ENCODE data around the gene LILRA1. TPM values are rescaled to one million over a fixed set of nuclear protein-coding genes. Genes with fewer than 3 reads are reported as not detected.
"Not testable (repeated sequence)": the region's sequence is repeated elsewhere in the genome, so short reads cannot be mapped to it uniquely, and the experiment has no call there.

The LILRA1 gene
- total RNA-seq, 1 experiment from 2014 or later: not detected

DNA sequence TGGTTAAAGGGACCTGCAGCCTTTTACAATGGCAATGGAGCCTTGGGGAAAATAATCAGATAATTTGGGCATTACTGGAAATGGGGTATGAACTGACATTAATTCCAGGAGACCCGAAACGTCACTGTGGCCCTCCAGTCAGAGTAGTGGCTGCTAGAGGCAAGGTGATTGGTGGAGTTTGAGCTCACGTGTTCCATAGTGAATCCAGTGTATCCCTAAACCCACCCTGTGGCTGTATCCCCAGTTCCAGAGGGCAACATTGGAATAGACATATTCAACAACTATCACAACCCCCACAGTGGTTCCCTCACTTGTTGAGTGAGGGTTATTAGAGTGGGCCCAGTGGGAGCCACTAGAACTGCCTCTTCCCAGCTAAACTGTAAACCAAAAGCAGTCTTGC lies 23.1 kb upstream of the LILRA1 start:
- intact Hi-C loops (cut with micrococcal nuclease; ENCODE audit: unreplicated experiment): no loop called here
- no TSS peak for BruUV-seq (replicated peaks)
- no peak overlapping the region for H3K4me3 ChIP-seq (ENCODE audit: low read depth in 2 of 2, low read length in 2 of 2)
- H3K36me3 ChIP-seq (ENCODE audit: control insufficient read depth, insufficient read depth, low read length): no peaks in the 10 kb centered on the region
- POLR2A ChIA-PET: no interaction called here
- no peak for DNase-seq (ENCODE audit: low read depth, low spot score)
- no peak for ATAC-seq
- peaks cover 42% of the 10 kb centered on the region for H3K27me3 ChIP-seq (ENCODE audit: control insufficient read depth, insufficient read depth, low read length)
- H3K9me3 ChIP-seq (ENCODE audit: control insufficient read depth, insufficient read depth, low read depth, low read length): no peaks in the 10 kb centered on the region
- TF ChIP-seq SIN3A (IDR thresholded peaks at IDR 0.05; ENCODE audit: borderline replicate concordance, insufficient read depth, low read depth, low read length): no peak
- TF ChIP-seq POLR2AphosphoS5 (IDR thresholded peaks at IDR 0.05; ENCODE audit: low read depth, low read length): no peak
- TF ChIP-seq TCF7L2 (IDR thresholded peaks at IDR 0.05; ENCODE audit: low read depth, low read length): no peak
- TF ChIP-seq, protein P1, sequence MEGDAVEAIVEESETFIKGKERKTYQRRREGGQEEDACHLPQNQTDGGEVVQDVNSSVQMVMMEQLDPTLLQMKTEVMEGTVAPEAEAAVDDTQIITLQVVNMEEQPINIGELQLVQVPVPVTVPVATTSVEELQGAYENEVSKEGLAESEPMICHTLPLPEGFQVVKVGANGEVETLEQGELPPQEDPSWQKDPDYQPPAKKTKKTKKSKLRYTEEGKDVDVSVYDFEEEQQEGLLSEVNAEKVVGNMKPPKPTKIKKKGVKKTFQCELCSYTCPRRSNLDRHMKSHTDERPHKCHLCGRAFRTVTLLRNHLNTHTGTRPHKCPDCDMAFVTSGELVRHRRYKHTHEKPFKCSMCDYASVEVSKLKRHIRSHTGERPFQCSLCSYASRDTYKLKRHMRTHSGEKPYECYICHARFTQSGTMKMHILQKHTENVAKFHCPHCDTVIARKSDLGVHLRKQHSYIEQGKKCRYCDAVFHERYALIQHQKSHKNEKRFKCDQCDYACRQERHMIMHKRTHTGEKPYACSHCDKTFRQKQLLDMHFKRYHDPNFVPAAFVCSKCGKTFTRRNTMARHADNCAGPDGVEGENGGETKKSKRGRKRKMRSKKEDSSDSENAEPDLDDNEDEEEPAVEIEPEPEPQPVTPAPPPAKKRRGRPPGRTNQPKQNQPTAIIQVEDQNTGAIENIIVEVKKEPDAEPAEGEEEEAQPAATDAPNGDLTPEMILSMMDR (IDR thresholded peaks at IDR 0.05): no peak
- in situ Hi-C loops (cut with HindIII; ENCODE audit: low pct_unique_long_range_greater_than_20kb, low sequenced_read_pairs): loop anchor here (10.0 kb wide), 1 partner anchor 104 kb away; no protein-coding TSS in a partner anchor
- no peaks in the 10 kb centered on the region for H3K4me1 ChIP-seq (ENCODE audit: control insufficient read depth, insufficient read depth, low read length)
- CTCF ChIA-PET: no interaction called here
- H3K27ac ChIP-seq (ENCODE audit: low read length): no peak overlapping the region

DNA sequence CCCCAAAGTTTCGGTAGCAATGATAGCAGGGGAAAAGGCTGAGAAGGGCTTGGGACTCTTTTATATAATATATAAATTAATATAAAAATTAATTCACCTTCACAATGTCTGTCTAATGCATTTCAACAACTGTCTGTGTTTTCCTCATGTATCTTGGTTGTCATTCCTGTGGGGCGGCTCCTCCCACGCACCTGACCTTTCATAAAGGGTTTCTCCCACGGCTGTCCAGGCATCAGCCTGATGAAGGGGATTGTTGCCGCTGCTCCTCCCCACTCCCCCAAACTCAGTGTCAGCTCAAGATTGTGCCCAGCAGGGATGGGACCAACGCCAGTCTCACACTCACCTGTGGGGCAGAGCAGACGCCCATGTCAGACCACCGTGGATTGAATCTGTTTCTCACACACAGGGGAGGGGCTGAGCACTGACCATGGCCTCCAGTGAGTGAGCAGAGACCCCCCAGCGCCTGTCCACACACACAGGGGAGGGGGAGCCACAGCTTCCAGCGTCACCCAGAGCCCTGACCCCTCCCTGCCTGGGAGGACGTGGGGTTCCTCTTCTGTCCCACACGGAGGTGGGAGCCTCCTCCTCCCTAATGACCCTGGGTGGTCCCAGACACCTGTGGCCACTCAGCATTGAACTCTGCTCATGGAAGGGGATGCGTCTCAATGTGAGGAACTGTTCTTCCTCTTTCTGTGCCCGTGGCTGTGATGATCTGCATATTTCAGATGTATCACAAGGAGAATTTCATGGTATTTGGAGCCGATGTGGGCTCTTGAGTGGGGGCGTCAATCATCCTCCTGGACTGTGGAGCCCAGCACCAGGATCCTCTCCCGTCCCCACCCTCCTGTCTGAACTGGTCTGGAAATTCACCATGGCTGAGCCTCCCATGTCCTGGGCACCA lies 21.5 kb upstream of the LILRA1 start:
- H3K27me3 ChIP-seq (ENCODE audit: control insufficient read depth, insufficient read depth, low read length): peaks cover 39% of the 10 kb centered on the region
- H3K4me3 ChIP-seq (ENCODE audit: low read depth in 2 of 2, low read length in 2 of 2); intact Hi-C loops (cut with micrococcal nuclease; ENCODE audit: unreplicated experiment); H3K36me3 ChIP-seq (ENCODE audit: control insufficient read depth, insufficient read depth, low read length); POLR2A ChIA-PET; H3K27ac ChIP-seq (ENCODE audit: low read length); CTCF ChIA-PET; BruUV-seq (replicated peaks); DNase-seq (ENCODE audit: low read depth, low spot score); H3K9me3 ChIP-seq (ENCODE audit: control insufficient read depth, insufficient read depth, low read depth, low read length); H3K4me1 ChIP-seq (ENCODE audit: control insufficient read depth, insufficient read depth, low read length); ATAC-seq: not testable (repeated sequence)
- in situ Hi-C loops (cut with HindIII; ENCODE audit: low pct_unique_long_range_greater_than_20kb, low sequenced_read_pairs): loop anchor here (10.0 kb wide), 1 partner anchor 103 kb away; no protein-coding TSS in a partner anchor

DNA sequence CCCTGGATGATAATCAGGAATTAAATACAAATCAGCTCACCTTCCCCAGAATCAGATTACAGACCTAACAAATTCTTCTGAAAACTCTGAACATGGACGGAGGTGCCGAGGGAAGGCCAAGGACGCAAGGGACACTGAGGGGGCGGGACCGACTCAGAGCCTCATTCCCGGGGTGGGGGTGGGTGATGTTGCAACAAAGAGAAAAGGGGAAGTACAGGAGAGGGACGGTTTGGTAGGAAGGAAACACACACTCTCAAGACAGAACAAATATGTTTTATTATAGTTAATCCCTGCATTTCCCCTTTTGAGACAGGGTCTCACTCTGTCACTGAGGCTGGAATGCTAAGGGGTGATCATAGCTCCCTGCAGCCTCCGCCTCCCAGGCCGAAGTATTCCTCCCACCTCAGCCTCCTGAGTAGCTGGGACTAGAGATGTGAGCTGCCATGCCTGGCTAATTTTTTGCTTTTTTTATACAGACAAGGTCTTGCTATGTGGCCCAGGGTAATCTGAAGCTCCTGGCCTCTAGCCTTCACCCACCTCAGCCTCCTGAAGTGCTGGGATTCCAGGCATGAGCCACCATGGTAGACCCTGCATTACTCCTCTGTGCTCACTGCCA lies 20.6 kb upstream of the LILRA1 start:
- in situ Hi-C loops (cut with HindIII; ENCODE audit: low pct_unique_long_range_greater_than_20kb, low sequenced_read_pairs): loop anchor here (10.0 kb wide), 1 partner anchor 102 kb away; no protein-coding TSS in a partner anchor
- Histone ChIP-seq H3K27ac (ENCODE audit: low read length) (no peak overlapping the region), H3K9me3 (ENCODE audit: control insufficient read depth, insufficient read depth, low read depth, low read length) (no peaks in the 10 kb centered on the region), H3K27me3 (ENCODE audit: control insufficient read depth, insufficient read depth, low read length) (peaks cover 33% of the 10 kb centered on the region), H3K4me3 (ENCODE audit: low read depth in 2 of 2, low read length in 2 of 2) (no peak overlapping the region), H3K4me1 (ENCODE audit: control insufficient read depth, insufficient read depth, low read length) (no peaks in the 10 kb centered on the region), H3K36me3 (ENCODE audit: control insufficient read depth, insufficient read depth, low read length) (no peaks in the 10 kb centered on the region)
- intact Hi-C loops (cut with micrococcal nuclease; ENCODE audit: unreplicated experiment): no loop called here
- ATAC-seq (no peak), DNase-seq (ENCODE audit: low read depth, low spot score) (no peak)
- no TSS peak for BruUV-seq (replicated peaks)
- CTCF ChIA-PET: no interaction called here
- TF ChIP-seq TCF7L2 (IDR thresholded peaks at IDR 0.05; ENCODE audit: low read depth, low read length) (no peak), POLR2AphosphoS5 (IDR thresholded peaks at IDR 0.05; ENCODE audit: low read depth, low read length) (no peak), SIN3A (IDR thresholded peaks at IDR 0.05; ENCODE audit: borderline replicate concordance, insufficient read depth, low read depth, low read length) (no peak)
- TF ChIP-seq, protein P1 (IDR thresholded peaks at IDR 0.05): no peak
- TF ChIP-seq, protein P2, sequence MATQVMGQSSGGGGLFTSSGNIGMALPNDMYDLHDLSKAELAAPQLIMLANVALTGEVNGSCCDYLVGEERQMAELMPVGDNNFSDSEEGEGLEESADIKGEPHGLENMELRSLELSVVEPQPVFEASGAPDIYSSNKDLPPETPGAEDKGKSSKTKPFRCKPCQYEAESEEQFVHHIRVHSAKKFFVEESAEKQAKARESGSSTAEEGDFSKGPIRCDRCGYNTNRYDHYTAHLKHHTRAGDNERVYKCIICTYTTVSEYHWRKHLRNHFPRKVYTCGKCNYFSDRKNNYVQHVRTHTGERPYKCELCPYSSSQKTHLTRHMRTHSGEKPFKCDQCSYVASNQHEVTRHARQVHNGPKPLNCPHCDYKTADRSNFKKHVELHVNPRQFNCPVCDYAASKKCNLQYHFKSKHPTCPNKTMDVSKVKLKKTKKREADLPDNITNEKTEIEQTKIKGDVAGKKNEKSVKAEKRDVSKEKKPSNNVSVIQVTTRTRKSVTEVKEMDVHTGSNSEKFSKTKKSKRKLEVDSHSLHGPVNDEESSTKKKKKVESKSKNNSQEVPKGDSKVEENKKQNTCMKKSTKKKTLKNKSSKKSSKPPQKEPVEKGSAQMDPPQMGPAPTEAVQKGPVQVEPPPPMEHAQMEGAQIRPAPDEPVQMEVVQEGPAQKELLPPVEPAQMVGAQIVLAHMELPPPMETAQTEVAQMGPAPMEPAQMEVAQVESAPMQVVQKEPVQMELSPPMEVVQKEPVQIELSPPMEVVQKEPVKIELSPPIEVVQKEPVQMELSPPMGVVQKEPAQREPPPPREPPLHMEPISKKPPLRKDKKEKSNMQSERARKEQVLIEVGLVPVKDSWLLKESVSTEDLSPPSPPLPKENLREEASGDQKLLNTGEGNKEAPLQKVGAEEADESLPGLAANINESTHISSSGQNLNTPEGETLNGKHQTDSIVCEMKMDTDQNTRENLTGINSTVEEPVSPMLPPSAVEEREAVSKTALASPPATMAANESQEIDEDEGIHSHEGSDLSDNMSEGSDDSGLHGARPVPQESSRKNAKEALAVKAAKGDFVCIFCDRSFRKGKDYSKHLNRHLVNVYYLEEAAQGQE (IDR thresholded peaks at IDR 0.05; ENCODE audit: insufficient read depth in 1 of 2, low read depth in 2 of 2, low read length in 1 of 2): no peak
- POLR2A ChIA-PET: no interaction called here
